K562 (cell line): ENCODE data around the gene EPHA2. TPM values are rescaled to one million over a fixed set of nuclear protein-coding genes. Genes with fewer than 3 reads are reported as not detected.

ENCODE experiments used
- CBX3 ChIP-seq, 2 experiments: IDR thresholded peaks; 1 replicate in 1 of 2; 2 replicates in 1 of 2; pipeline ENCODE4 v1.6.1; 2012; ENCODE audit warnings: inconsistent platforms in 2 of 2, low read length in 2 of 2, borderline replicate concordance in 1 of 2, control low read depth in 1 of 2
- CXXC5 ChIP-seq: fragments of 250-450 bp; sonication (Bioruptor Pico); IDR thresholded peaks from 2 replicates; pipeline ENCODE4 v1.8.0; 2022; ENCODE audit warnings: inconsistent platforms, mild to moderate bottlenecking, moderate library complexity
- FOXK1 ChIP-seq: sonication (generic); formaldehyde crosslinking; IDR thresholded peaks from 2 replicates; pipeline ENCODE4 v1.8.0; 2022; ENCODE audit warnings: missing genetic modification reagents, mild to moderate bottlenecking, borderline replicate concordance
- HDAC3 ChIP-seq: fragments of 450-650 bp; IDR thresholded peaks from 2 replicates; pipeline ENCODE4 v1.6.1; 2018; ENCODE audit warnings: borderline replicate concordance, mild to moderate bottlenecking, moderate library complexity; ENCODE audit not compliant: partially characterized antibody
- KAT7 ChIP-seq: sonication (generic); formaldehyde crosslinking; IDR thresholded peaks from 2 replicates; pipeline ENCODE4 v1.8.0; 2022; ENCODE audit warnings: missing genetic modification reagents, mild to moderate bottlenecking, borderline replicate concordance
- KLF6 ChIP-seq: fragments of 250-450 bp; sonication (Bioruptor Pico); IDR thresholded peaks from 2 replicates; pipeline ENCODE4 v1.4.0; 2020; ENCODE audit warnings: mild to moderate bottlenecking, moderate library complexity, borderline replicate concordance
- NR0B1 ChIP-seq: fragments of 450-650 bp; IDR thresholded peaks from one replicate; pipeline ENCODE4 v1.6.1; 2018; ENCODE audit warnings: mild to moderate bottlenecking, moderate library complexity; ENCODE audit not compliant: partially characterized antibody
- PHF20 ChIP-seq: fragments of 450-650 bp; IDR thresholded peaks from 2 replicates; pipeline ENCODE4 v1.6.1; 2018; ENCODE audit not compliant: partially characterized antibody
- POLR2AphosphoS2 ChIP-seq: IDR thresholded peaks from 2 replicates; pipeline ENCODE4 v1.6.1; 2012; ENCODE audit warnings: low read length, improper control_type of control experiment
- RAD51 ChIP-seq: fragments of 450-650 bp; IDR thresholded peaks from 2 replicates; pipeline ENCODE4 v1.7.1; 2016; ENCODE audit warnings: low read depth, mild to moderate bottlenecking, borderline replicate concordance
- SETDB1 ChIP-seq: IDR thresholded peaks from one replicate; pipeline ENCODE4 v1.6.1; 2012; ENCODE audit warnings: low read length, control low read depth, inconsistent platforms
- TEAD4 ChIP-seq, 2 experiments: sonication (generic) in 1 of 2; formaldehyde crosslinking in 1 of 2; IDR thresholded peaks; 2 replicates each; pipeline versions ENCODE4 v1.6.1 to v1.8.0; 2012 to 2022; ENCODE audit warnings: borderline replicate concordance in 1 of 2, inconsistent platforms in 1 of 2, low read length in 1 of 2, mild to moderate bottlenecking in 1 of 2, missing genetic modification reagents in 1 of 2
- TSHZ1 ChIP-seq: fragments of 250-450 bp; sonication (Bioruptor Pico); IDR thresholded peaks from 2 replicates; pipeline ENCODE4 v1.4.0; 2020; ENCODE audit warnings: mild to moderate bottlenecking, moderate library complexity
- WHSC1 ChIP-seq: IDR thresholded peaks from one replicate; pipeline ENCODE4 v1.6.1; 2012; ENCODE audit warnings: low read length, control low read depth, inconsistent platforms
- ZBTB7A ChIP-seq: IDR thresholded peaks from 2 replicates; pipeline ENCODE4 v1.6.1; 2011; ENCODE audit warnings: low read depth, mild to moderate bottlenecking, low read length, moderate library complexity, borderline replicate concordance; ENCODE audit not compliant: control insufficient read depth
- ZBTB8A ChIP-seq: fragments of 450-650 bp; IDR thresholded peaks from 2 replicates; pipeline ENCODE4 v1.6.1; 2018; ENCODE audit warnings: mild to moderate bottlenecking, moderate library complexity; ENCODE audit not compliant: partially characterized antibody
- ZNF75A ChIP-seq: fragments of 450-650 bp; formaldehyde crosslinking; IDR thresholded peaks from 2 replicates; pipeline ENCODE4 v1.4.0; 2020; ENCODE audit warnings: mild to moderate bottlenecking
- ZSCAN32 ChIP-seq: fragments of 450-650 bp; formaldehyde crosslinking; IDR thresholded peaks from 2 replicates; pipeline ENCODE4 v1.4.0; 2020; ENCODE audit warnings: mild to moderate bottlenecking, moderate library complexity
- polyA plus RNA-seq, 8 experiments: library from polyadenylated mRNA; depleted of rRNA in 4 of 8; stranded (reverse) in 5 of 8; unstranded in 3 of 8; fragments of >200 nt; fragmentation: Nextera tagmentation in 2 of 8; fragmentation: Illumina TruSeq in 1 of 8; extraction: Ambion mirVana in 2 of 8; extraction: Trizol in 1 of 8; gene quantifications; 2 replicates each; pipeline versions ENCODE4 v1.2.1 to v1.2.3, GENCODE V29; 2011 to 2014; ENCODE audit warnings: inconsistent platforms in 1 of 8, missing spikeins in 1 of 8
- total RNA-seq, 7 experiments: library from RNA; depleted of rRNA in 6 of 7; stranded (reverse); fragments of >200 nt in 6 of 7; fragmentation: Illumina TruSeq in 2 of 7; extraction: Trizol in 2 of 7; gene quantifications; 2 replicates each; pipeline versions ENCODE4 v1.2.1 to v1.2.3, GENCODE V29; 2011 to 2021; ENCODE audit warnings: low replicate concordance in 1 of 7
- TF ChIP-seq, protein P1 (sequence below), 2 experiments: fragments of 450-650 bp; IDR thresholded peaks; 2 replicates each; pipeline ENCODE4 v1.6.1; 2016
- TF ChIP-seq, protein P2 (sequence below): fragments of 450-650 bp; IDR thresholded peaks from 2 replicates; pipeline ENCODE4 v1.6.1; 2016; ENCODE audit warnings: low read depth, mild to moderate bottlenecking, moderate library complexity

EPHA2 gene
- total and polyA plus RNA-seq, 9 of the 15 experiments (the other 6 are each of a cell fraction or from before 2014, with no cell fraction given), result 0.04 to 0.40 (median 0.07) TPM; not detected in 4

DNA sequence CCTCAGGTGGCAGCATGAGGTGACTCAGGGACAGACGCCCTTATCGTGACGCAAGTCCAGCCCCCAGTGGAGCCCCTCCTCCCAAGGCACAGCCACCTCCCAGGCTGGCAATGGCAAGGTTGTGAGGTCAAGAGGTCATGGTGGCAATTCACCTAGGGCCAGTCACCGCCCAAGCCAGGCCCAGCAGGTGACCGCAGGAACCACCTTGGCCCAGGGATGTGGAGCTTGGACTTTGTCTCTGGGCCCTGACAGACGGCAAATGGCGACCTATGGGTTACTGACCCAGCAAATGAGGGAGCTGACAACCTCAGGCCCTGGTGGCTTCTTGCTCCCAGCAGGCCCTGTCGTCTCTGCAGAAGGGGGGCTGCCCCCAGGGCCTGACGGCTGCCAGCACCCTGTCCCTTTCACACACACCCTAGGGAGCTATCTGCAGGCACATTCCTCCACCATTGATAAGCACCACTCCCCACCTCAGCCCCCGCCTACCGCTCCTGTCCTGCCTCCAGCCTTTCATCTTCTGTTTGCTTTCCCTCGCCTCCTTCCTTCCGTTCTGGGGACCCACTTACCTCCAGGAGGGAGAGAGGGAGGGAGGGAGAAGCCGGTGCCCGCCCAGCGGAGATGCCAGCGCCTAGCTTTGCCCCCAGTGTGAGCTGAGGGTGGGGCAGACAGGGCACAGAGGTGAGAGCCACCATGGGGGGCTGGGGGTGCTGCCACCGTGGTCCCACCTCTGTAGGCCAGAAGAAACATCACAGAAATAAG, 12.1 kb downstream of the EPHA2 start (continued):
- TF ChIP-seq TEAD4 (IDR thresholded peaks at IDR 0.05; ENCODE audit: low read length) (peak; percentile 91), TEAD4 (CRISPR knock-in tag; IDR thresholded peaks at IDR 0.05; ENCODE audit: borderline replicate concordance) (no peak), POLR2AphosphoS2 (no peak), SETDB1 (no peak), ZNF75A (no peak), WHSC1 (no peak), KAT7 (CRISPR knock-in tag) (no peak), RAD51 (no peak), ZBTB8A (no peak), PHF20 (no peak), CXXC5 (CRISPR knock-in tag) (peak; percentile 46), TSHZ1 (CRISPR knock-in tag) (no peak), HDAC3 (no peak), NR0B1 (no peak), ZSCAN32 (CRISPR knock-in tag) (no peak), ZBTB7A (peak; percentile 87), FOXK1 (CRISPR knock-in tag) (no peak), KLF6 (CRISPR knock-in tag) (no peak), CBX3 (IDR thresholded peaks at IDR 0.05; ENCODE audit: borderline replicate concordance in 1 of 2, low read length in 2 of 2) (peak in 1 of 2 experiments; percentile 72; a peak in 1 of 3 replicates)
- TF ChIP-seq, protein P1, sequence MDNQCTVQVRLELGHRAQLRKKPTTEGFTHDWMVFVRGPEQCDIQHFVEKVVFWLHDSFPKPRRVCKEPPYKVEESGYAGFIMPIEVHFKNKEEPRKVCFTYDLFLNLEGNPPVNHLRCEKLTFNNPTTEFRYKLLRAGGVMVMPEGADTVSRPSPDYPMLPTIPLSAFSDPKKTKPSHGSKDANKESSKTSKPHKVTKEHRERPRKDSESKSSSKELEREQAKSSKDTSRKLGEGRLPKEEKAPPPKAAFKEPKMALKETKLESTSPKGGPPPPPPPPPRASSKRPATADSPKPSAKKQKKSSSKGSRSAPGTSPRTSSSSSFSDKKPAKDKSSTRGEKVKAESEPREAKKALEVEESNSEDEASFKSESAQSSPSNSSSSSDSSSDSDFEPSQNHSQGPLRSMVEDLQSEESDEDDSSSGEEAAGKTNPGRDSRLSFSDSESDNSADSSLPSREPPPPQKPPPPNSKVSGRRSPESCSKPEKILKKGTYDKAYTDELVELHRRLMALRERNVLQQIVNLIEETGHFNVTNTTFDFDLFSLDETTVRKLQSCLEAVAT (IDR thresholded peaks at IDR 0.05), result peak in 1 of 2 experiments; percentile 74; a peak in 1 of 4 replicates
- TF ChIP-seq, protein P2, sequence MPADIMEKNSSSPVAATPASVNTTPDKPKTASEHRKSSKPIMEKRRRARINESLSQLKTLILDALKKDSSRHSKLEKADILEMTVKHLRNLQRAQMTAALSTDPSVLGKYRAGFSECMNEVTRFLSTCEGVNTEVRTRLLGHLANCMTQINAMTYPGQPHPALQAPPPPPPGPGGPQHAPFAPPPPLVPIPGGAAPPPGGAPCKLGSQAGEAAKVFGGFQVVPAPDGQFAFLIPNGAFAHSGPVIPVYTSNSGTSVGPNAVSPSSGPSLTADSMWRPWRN, result 0 out of 2 replicates have a peak, but pooled peaks have one; percentile 45
